Measurements from ENCODE around the gene ANKRD45. TPM values are rescaled to one million over a fixed set of nuclear protein-coding genes. Genes with fewer than 3 reads are reported as not detected.

ANKRD45 gene
- total and polyA plus RNA-seq, 2 of the 13 experiments (the other 11 are each of a cell fraction or from before 2014, with no cell fraction given): not detected

GRCh38 chr1:173714759-173715537 lies 45.3 kb upstream of the ANKRD45 start, which contains the start of gene KLHL20 (continued):
- TF ChIP-seq ATF4 (CRISPR knock-in tag; IDR thresholded peaks at IDR 0.05) (0 out of 4 replicates have a peak, but pooled peaks of 1 of the 2 experiments have one; percentile 43), ZIK1 (CRISPR knock-in tag; IDR thresholded peaks at IDR 0.05; ENCODE audit: borderline replicate concordance, low read depth) (no peak), MEIS2 (CRISPR knock-in tag; IDR thresholded peaks at IDR 0.05) (peak; percentile 16; the same call in 1 of the 2 replicates), PRDM10 (CRISPR knock-in tag; IDR thresholded peaks at IDR 0.05; ENCODE audit: low read depth) (peak; percentile 69; the same call in 1 of the 2 replicates), XBP1 (CRISPR knock-in tag; IDR thresholded peaks at IDR 0.05) (no peak), ESRRA (CRISPR knock-in tag; IDR thresholded peaks at IDR 0.05; ENCODE audit: low read depth) (no peak; the same call in 1 of the 2 replicates), GABPA (IDR thresholded peaks at IDR 0.05; ENCODE audit: low read depth, low read length) (peak; percentile 95), GABPA (CRISPR knock-in tag; IDR thresholded peaks at IDR 0.05; ENCODE audit: low read depth) (peak; percentile 100), ZNF768 (CRISPR knock-in tag; IDR thresholded peaks at IDR 0.05) (peak; percentile 61; the same call in 1 of the 2 replicates), JUNB (CRISPR knock-in tag; IDR thresholded peaks at IDR 0.05; ENCODE audit: borderline replicate concordance) (no peak), HNRNPK (IDR thresholded peaks at IDR 0.05; ENCODE audit: low read depth, low read length, poor library complexity, severe bottlenecking) (no peak), ATF7-NPFF (CRISPR knock-in tag; IDR thresholded peaks at IDR 0.05; ENCODE audit: low read depth) (peak; percentile 51; the same call in 1 of the 2 replicates), GZF1 (CRISPR knock-in tag; IDR thresholded peaks at IDR 0.05) (peak; percentile 89), IRF1 (CRISPR knock-in tag; IDR thresholded peaks at IDR 0.05; ENCODE audit: low read depth) (no peak), ZNF432 (CRISPR knock-in tag; IDR thresholded peaks at IDR 0.05; ENCODE audit: borderline replicate concordance) (no peak), ZNF256 (CRISPR knock-in tag; conservative IDR thresholded peaks at IDR 0.05) (no peak), AHDC1 (CRISPR knock-in tag; IDR thresholded peaks at IDR 0.05; ENCODE audit: borderline replicate concordance) (no peak)
